ENCODE results near the gene DTX1. TPM values are rescaled to one million over a fixed set of nuclear protein-coding genes. Genes with fewer than 3 reads are reported as not detected.
"Not testable (repeated sequence)": the region's sequence is repeated elsewhere in the genome, so short reads cannot be mapped to it uniquely, and the experiment has no call there.

The DTX1 gene
- total and polyA plus RNA-seq, 3 donors from 2014 or later, result 15.0 to 26.9 (median 22.8) TPM

DNA sequence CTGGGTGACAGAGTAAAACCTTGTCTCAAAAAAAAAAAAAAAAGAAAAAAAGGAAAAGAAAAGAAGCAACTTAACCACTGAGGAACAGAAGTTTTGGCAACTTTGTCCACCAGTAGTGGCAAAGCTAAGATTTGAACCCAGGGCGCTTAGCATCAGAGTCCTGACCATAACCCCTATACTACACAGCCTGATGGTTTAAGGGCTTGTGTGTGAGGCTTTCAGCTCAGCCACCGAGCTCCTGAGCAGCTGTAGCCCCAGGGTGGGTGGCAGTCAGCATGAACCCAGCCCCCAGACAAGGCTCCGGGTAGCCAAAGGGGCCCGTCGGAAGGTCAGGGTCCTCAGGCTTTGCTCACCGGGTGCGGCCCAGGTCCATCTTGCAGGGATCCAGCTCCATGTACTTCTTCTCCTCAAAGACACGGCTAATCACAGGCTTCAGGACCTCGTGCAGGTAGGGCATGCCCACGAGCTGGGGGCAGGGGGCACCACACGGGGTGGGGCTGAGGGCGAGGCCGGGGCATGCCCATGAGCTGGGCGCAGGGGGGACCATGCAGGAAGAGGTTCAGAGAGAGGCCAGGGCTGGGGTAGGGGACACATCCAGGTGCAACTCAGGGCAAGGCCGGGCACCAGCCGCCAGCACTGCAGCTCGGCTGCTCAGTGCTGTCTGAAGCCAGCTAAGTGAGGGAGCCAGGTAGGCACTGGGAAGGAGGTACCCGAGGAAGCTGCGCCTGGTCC lies 58.1 kb downstream of the DTX1 start:
- no peak overlapping the region for H3K27ac ChIP-seq
- DNase-seq, result no peak
- WGBS, 2 donors, result 86 to 91% methylated on average over 12 to 19 of the region's 19 CpGs
- H3K4me3 ChIP-seq, result no peak overlapping the region
- H3K4me1 ChIP-seq, result no peaks in the 10 kb centered on the region
- H3K36me3 ChIP-seq (ENCODE audit: low read depth, missing control alignments), result no peaks in the 10 kb centered on the region
- no peak for TF ChIP-seq POLR2A (IDR thresholded peaks at IDR 0.05)
- TF ChIP-seq, protein P1, sequence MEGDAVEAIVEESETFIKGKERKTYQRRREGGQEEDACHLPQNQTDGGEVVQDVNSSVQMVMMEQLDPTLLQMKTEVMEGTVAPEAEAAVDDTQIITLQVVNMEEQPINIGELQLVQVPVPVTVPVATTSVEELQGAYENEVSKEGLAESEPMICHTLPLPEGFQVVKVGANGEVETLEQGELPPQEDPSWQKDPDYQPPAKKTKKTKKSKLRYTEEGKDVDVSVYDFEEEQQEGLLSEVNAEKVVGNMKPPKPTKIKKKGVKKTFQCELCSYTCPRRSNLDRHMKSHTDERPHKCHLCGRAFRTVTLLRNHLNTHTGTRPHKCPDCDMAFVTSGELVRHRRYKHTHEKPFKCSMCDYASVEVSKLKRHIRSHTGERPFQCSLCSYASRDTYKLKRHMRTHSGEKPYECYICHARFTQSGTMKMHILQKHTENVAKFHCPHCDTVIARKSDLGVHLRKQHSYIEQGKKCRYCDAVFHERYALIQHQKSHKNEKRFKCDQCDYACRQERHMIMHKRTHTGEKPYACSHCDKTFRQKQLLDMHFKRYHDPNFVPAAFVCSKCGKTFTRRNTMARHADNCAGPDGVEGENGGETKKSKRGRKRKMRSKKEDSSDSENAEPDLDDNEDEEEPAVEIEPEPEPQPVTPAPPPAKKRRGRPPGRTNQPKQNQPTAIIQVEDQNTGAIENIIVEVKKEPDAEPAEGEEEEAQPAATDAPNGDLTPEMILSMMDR (IDR thresholded peaks at IDR 0.05), result no peak
- H3K27me3 ChIP-seq, result no peaks in the 10 kb centered on the region
- no peaks in the 10 kb centered on the region for H3K9me3 ChIP-seq
- intact Hi-C loops (cut with DNase I; ENCODE audit: low total_unique reads), result no loop called here

DNA sequence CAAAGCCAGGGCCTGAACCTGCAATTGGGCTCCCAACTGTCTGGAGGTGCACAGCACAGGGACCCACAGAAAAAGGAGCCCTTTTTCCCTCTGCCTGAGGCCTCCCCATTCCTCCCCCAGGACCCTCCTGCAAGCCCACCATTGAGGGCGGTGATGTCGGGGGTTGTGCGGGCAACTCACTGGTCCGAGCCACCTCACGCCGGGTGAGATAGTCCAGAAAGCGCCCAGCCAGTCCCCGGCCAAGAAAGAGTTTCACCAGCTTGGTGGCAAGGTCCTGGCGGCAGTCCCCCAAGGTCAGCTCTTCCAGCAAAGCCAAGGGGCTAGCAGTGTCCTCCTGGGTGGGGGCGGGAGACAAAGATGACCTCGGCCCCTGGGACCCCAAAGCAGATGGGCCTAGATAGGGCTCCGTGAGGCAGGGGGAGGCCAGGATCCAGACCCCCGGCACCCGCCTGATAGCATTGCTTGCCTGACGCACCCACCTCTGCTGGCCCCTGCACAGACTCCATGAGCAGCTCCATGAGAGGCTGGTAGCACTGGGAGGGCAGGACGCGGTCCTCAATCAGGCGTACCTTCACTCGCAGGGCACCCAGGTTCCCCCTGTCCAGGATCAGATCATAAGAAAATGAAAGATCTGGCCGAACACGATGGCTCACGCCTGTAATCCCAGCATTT lies 59.1 kb downstream of the DTX1 start:
- no peaks in the 10 kb centered on the region for H3K36me3 ChIP-seq (ENCODE audit: low read depth, missing control alignments)
- no peak for DNase-seq
- intact Hi-C loops (cut with DNase I; ENCODE audit: low total_unique reads), result no loop called here
- H3K27ac ChIP-seq, result no peak overlapping the region
- H3K9me3 ChIP-seq, result no peaks in the 10 kb centered on the region
- WGBS, 2 donors, result 73 to 78% methylated on average over 16 to 22 of the region's 22 CpGs
- H3K4me1 ChIP-seq, result no peaks in the 10 kb centered on the region
- H3K4me3 ChIP-seq, result no peak overlapping the region
- H3K27me3 ChIP-seq, result no peaks in the 10 kb centered on the region
- no peak for TF ChIP-seq POLR2A (IDR thresholded peaks at IDR 0.05)
- TF ChIP-seq, protein P1 (IDR thresholded peaks at IDR 0.05), result no peak

DNA sequence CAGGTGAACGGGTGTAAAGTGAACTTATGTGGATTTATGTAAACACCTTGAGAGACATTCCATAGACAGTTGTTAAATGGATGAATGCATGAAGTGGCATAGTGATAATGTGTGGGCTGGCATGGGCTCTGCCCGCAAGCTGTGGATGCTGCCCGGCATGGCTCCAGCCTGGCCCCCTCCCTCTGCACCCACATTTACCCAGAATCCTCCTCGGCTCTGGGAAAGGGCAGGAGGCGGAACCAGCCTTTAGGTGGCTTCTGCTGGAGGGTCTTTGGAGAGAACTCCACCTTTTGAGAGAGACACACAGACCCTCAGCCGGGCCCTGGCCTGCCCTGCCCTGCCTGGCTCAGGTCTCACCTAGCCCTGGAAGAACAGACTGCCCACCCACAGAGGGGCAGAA lies 60.3 kb downstream of the DTX1 start:
- H3K27ac ChIP-seq, result no peak overlapping the region
- 68 to 79% methylated on average over 5 to 6 of the region's 6 CpGs for WGBS, 2 donors
- no peak for DNase-seq
- H3K4me3 ChIP-seq, result no peak overlapping the region
- intact Hi-C loops (cut with DNase I; ENCODE audit: low total_unique reads), result no loop called here
- no peaks in the 10 kb centered on the region for H3K4me1 ChIP-seq
- no peaks in the 10 kb centered on the region for H3K9me3 ChIP-seq
- no peaks in the 10 kb centered on the region for H3K36me3 ChIP-seq (ENCODE audit: low read depth, missing control alignments)
- no peak for TF ChIP-seq POLR2A (IDR thresholded peaks at IDR 0.05)
- TF ChIP-seq, protein P1 (IDR thresholded peaks at IDR 0.05), result no peak
- H3K27me3 ChIP-seq, result no peaks in the 10 kb centered on the region

DNA sequence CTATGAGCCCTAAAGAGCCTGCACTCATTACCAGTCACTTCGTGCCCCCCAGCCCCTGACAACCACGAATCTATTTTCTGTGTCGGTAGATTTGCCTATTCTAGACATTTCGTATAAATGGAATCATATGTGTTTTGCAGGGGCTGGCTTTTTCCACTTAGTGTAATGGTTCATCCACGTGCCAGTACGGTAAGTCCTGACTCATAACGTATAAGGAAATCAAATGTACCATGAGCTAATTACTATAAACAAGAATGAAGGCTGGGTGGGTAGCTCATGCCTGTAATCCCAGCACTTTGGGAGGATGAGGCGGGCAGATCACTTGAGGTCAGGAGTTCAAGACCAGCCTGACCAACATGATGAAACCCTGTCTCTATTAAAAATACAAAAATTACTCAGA lies 61.2 kb downstream of the DTX1 start:
- H3K27me3 ChIP-seq; intact Hi-C loops (cut with DNase I; ENCODE audit: low total_unique reads); H3K4me1 ChIP-seq; H3K4me3 ChIP-seq; H3K36me3 ChIP-seq (ENCODE audit: low read depth, missing control alignments); H3K9me3 ChIP-seq; H3K27ac ChIP-seq; DNase-seq: not testable (repeated sequence)
- WGBS, 2 donors, result 83 to 90% methylated on average over 8 of the region's 8 CpGs

DNA sequence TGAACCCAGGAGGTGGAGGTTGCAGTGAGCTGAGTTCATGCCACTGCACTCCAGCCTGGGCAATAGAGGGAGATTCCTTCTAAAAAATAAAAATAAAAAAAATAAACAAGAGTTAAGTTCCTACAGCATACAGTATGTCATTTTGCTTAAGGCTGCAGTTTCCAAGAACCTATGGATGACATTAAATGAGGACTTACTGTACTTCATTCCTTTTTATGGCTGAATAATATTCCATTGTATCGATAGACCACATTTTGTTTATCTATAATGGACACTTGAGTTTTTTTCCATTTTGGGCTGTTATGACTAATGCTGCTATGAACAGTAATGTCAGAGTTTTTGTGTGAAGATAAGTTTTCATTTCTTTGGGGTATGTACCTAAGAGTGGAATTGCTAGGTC lies 61.6 kb downstream of the DTX1 start:
- 96 to 100% methylated on average over 1 of the region's 1 CpG for WGBS, 2 donors
- Histone ChIP-seq H3K9me3 (no peaks in the 10 kb centered on the region), H3K36me3 (ENCODE audit: low read depth, missing control alignments) (no peaks in the 10 kb centered on the region), H3K4me1 (no peaks in the 10 kb centered on the region), H3K27me3 (no peaks in the 10 kb centered on the region), H3K4me3 (no peak overlapping the region), H3K27ac (no peak overlapping the region)
- DNase-seq, result no peak
- intact Hi-C loops (cut with DNase I; ENCODE audit: low total_unique reads), result no loop called here
- no peak for TF ChIP-seq POLR2A (IDR thresholded peaks at IDR 0.05)
- TF ChIP-seq, protein P1 (IDR thresholded peaks at IDR 0.05), result no peak
